Kidney epithelial cell (primary cell): ENCODE data around the gene FLCN. TPM values are rescaled to one million over a fixed set of nuclear protein-coding genes. Genes with fewer than 3 reads are reported as not detected.
"Not testable (repeated sequence)": the region's sequence is repeated elsewhere in the genome, so short reads cannot be mapped to it uniquely, and the experiment has no call there.

Experiments used
- DNase-seq: peaks from one replicate; pipeline ENCODE4 v3.0.0-alpha.2; 2010; ENCODE audit warnings: low read depth
- H3K27me3 ChIP-seq: 2 replicates; pipeline ENCODE4 v1.6.0; 2011; ENCODE audit warnings: low read length; ENCODE audit not compliant: control insufficient read depth, insufficient read depth
- H3K36me3 ChIP-seq: 2 replicates; pipeline ENCODE4 v1.5.1; 2011; ENCODE audit warnings: low read length; ENCODE audit not compliant: control insufficient read depth, insufficient read depth
- H3K4me3 ChIP-seq: 2 replicates; pipeline ENCODE4 v1.5.1; 2011; ENCODE audit warnings: low read depth, mild to moderate bottlenecking, control low read depth, low read length
- total RNA-seq: library from RNA; depleted of rRNA; stranded (reverse); fragments of >200 nt; gene quantifications from 2 replicates; pipeline ENCODE4 v1.2.3, GENCODE V29; 2015
- TF ChIP-seq, protein P1 (sequence below): IDR thresholded peaks from 2 replicates; pipeline ENCODE4 v1.5.1; 2011; ENCODE audit warnings: mild to moderate bottlenecking, moderate library complexity, low read length, control low read depth, inconsistent platforms; ENCODE audit not compliant: insufficient read depth, poor library complexity, severe bottlenecking

Gene FLCN
- total RNA-seq, 1 donor from 2014 or later: 61.0 TPM

DNA sequence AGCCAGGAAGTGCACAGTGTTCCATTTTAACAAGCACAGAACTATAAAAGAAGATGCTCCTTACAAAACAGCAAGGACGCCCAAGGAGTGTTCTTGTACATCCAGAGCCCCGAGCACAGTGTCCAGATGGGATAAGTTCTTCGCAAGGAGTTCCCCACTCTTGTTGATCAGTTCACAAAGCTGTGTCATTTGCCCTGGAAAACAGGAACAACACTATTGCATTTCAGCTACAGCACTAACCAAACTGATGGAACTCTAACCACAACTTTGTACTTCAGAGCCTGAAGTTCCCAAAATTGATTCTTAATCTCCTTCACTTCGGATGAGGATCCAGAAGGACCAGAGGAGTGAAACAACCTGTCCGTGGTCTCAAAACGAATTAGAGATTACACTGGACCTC is 39.0 kb upstream of the FLCN start:
- Histone ChIP-seq H3K27me3 (no peaks in the 10 kb centered on the region), H3K36me3 (no peaks in the 10 kb centered on the region), H3K4me3 (no peak overlapping the region)
- TF ChIP-seq, protein P1, sequence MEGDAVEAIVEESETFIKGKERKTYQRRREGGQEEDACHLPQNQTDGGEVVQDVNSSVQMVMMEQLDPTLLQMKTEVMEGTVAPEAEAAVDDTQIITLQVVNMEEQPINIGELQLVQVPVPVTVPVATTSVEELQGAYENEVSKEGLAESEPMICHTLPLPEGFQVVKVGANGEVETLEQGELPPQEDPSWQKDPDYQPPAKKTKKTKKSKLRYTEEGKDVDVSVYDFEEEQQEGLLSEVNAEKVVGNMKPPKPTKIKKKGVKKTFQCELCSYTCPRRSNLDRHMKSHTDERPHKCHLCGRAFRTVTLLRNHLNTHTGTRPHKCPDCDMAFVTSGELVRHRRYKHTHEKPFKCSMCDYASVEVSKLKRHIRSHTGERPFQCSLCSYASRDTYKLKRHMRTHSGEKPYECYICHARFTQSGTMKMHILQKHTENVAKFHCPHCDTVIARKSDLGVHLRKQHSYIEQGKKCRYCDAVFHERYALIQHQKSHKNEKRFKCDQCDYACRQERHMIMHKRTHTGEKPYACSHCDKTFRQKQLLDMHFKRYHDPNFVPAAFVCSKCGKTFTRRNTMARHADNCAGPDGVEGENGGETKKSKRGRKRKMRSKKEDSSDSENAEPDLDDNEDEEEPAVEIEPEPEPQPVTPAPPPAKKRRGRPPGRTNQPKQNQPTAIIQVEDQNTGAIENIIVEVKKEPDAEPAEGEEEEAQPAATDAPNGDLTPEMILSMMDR: no peak
- no peak for DNase-seq

DNA sequence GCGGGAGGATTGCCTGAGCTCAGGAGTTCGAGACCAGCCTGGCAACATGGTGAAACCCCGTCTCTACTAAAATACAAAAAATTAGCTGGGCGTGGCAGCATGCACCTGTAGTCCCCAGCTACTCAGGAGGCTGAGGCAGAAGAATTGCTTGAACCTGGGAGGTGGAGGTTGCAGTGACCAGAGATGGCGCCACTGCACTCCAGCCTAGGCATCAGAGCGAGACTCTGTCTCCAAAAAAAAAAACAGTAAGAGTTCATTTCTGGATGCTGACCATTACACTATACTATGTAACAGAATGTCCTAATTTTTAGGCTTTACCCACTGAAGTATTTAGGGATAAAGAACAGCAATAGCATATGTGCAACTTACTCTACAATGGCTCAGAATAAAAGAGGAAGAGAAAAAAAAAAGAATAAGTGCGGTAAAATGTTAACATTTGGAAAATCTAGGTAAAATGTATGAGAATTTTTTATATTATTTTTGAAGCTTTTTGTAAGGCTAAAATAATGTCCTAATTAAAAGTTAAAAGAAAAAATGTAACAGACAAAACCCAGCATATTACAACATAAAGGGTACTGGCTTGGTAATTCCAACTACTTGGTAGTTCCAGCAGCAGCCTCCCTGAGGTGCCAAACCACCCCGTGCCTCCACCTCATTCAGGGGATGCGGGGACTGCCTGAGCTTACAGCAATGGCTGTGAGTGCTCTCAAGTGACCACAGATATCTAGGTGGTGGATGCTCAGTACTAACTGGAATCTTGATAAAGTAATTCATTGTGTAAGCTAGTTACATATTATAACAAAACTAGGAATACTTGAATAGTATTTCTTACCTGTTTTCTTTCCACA is 33.2 kb upstream of the FLCN start:
- no peak for DNase-seq
- no peak overlapping the region for H3K4me3 ChIP-seq
- H3K27me3 ChIP-seq: no peaks in the 10 kb centered on the region
- TF ChIP-seq, protein P1: peak; percentile 42
- H3K36me3 ChIP-seq: no peaks in the 10 kb centered on the region

DNA sequence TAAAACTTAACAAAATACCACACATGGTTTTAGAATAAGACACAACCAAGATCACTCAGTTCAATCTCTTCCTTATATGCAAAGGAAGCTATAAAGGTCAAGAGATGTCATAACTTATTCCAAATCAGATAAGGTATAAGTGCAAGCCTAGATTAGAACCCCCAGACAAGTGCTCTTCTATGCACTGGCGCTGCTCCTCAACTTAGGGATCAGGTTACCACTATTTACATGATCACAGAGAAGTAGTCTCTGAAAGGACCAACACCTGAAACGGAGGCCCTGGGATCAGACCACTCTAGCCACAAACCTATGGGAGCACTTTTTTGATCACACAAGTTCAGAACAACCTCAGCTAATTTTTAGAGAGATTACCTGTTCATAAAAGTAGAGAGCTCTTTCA is 27.5 kb upstream of the FLCN start:
- Histone ChIP-seq H3K27me3 (no peaks in the 10 kb centered on the region), H3K36me3 (no peaks in the 10 kb centered on the region), H3K4me3 (no peak overlapping the region)
- TF ChIP-seq, protein P1: no peak
- no peak for DNase-seq

DNA sequence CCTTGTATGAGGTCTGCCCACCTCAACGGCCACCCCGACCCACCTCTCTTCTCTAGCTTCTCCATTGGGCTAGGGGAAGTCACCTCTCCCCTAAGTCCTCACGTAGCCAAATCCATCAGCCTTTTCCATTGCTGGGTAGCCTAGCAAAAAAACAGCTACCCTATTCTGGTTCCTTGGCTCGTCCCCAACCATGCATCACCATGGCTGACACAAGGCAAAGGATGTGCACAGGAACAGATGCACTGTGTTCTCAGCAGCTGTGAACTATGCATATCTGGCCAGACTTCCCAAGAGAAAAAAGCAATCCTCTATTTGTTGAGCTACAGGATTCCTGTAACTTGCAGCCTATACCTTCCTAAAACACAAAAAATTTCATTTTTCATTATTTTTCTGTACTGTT is 22.0 kb upstream of the FLCN start:
- no peak for DNase-seq
- Histone ChIP-seq H3K27me3 (no peaks in the 10 kb centered on the region), H3K4me3 (no peak overlapping the region), H3K36me3 (peaks cover 2% of the 10 kb centered on the region)
- TF ChIP-seq, protein P1: no peak

DNA sequence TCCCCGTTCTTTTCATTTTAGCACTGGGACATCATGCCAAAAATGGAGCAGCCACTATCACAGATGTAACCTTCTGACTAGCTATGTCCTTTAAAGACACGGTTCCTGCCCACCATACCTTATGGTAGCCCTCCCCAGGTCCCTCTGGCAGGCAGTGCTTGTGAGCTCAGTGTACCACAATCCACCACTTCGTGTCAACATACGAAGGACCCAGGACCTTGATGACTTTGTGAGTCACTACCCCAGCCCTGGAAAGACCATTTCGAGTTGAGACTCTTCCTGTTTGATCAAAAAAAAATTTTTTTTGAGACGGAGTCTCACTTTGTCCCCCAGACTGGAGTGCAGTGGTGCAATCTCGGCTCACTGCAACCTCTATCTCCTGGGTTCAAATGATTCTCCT is 21.0 kb upstream of the FLCN start:
- H3K27me3 ChIP-seq: no peaks in the 10 kb centered on the region
- TF ChIP-seq, protein P1: no peak
- H3K36me3 ChIP-seq: peaks cover 2% of the 10 kb centered on the region
- no peak overlapping the region for H3K4me3 ChIP-seq
- DNase-seq: no peak

DNA sequence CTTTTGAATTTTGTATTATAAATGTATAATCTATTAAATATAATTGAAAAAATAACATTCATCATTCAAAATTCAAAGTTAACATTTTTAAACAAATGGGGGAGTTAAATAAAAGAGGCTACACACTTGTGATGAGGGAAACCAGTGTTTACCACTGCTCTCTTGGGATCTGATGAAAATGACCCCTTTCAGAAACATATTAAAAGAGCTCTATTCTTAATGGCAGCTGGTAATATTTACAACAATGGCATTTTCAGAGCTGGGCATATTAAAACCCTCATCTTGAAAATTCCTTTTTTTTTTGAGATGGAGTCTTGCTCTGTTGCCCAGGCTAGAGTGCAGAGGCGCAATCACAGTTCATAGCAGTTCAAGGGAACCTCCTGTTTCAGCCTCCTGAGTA is 19.3 kb upstream of the FLCN start:
- no peak overlapping the region for H3K4me3 ChIP-seq
- no peak for DNase-seq
- H3K27me3 ChIP-seq: no peaks in the 10 kb centered on the region
- H3K36me3 ChIP-seq: peaks cover 2% of the 10 kb centered on the region
- TF ChIP-seq, protein P1: no peak

DNA sequence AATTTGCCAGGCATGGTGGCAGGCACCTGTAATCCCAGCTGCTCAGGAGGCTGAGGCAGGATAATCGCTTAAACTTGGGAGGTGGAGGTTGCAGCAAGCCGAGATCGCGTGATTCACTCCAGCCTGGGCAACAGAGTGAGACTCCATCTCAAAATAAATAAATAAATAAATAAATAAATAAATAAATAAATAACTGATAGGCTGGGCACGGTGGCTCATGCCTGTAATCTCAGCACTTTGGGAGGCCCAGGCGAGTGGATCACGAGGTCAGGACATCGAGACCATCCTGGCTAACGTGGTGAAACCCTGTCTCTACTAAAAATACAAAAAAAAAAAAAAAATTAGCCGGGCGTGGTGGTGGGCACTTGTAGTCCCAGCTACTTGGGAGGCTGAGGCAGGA is 18.7 kb upstream of the FLCN start:
- not testable (repeated sequence) for DNase-seq, H3K4me3 ChIP-seq, H3K36me3 ChIP-seq, H3K27me3 ChIP-seq
